Measurements from ENCODE around the gene APRT.
A peak's percentile ranks its signal among the peaks of the same experiment; 100 is the strongest.

Gene APRT

GRCh38 chr16:88823646-88824045 is 11.9 kb upstream of the APRT start:
- DNase-seq: peak in 1 of 56 donors; percentile 45

GRCh38 chr16:88822281-88823040 is 10.7 kb upstream of the APRT start:
- no peak for DNase-seq

GRCh38 chr16:88821168-88821850 is 9.6 kb upstream of the APRT start:
- no peak for DNase-seq

GRCh38 chr16:88820385-88821025 is 8.8 kb upstream of the APRT start:
- DNase-seq: no peak

- no peak for DNase-seq
Observed at GRCh38 chr16:88819126-88819525, 7.4 kb upstream of the APRT start.

- DNase-seq: no peak
Observed at GRCh38 chr16:88818575-88818874, 6.8 kb upstream of the APRT start.

- no peak for DNase-seq
Observed at GRCh38 chr16:88817785-88818574, 6.3 kb upstream of the APRT start.

- no peak for DNase-seq
Observed at GRCh38 chr16:88816736-88817535, 5.2 kb upstream of the APRT start.

- DNase-seq: peak in 6 of 56 donors; percentile 3 to 24 (median 16)
Observed at GRCh38 chr16:88815901-88816589, 4.3 kb upstream of the APRT start.

GRCh38 chr16:88815227-88815626 is 3.5 kb upstream of the APRT start:
- no peak for DNase-seq

GRCh38 chr16:88814144-88814502 is 2.4 kb upstream of the APRT start:
- DNase-seq: no peak

- no peak for DNase-seq
Observed at GRCh38 chr16:88813269-88814143, 1.8 kb upstream of the APRT start.

GRCh38 chr16:88812513-88813268 is 963 bp upstream of the APRT start:
- DNase-seq: peak in 1 of 56 donors; percentile 12

GRCh38 chr16:88810912-88811768 is 588 bp downstream of the APRT start:
- peak in 55 of 56 donors; percentile 26 to 92 (median 79) for DNase-seq

- DNase-seq: no peak
Observed at GRCh38 chr16:88810166-88810911, 1.4 kb downstream of the APRT start.

GRCh38 chr16:88809676-88810165 is 2.0 kb downstream of the APRT start:
- no peak for DNase-seq

All from nucleus accumbens (tissue), 56 donors.